CD4-positive, alpha-beta T cell treated with Interleukin-6 for 4 hours (primary cell): Measurements from ENCODE around the gene XAGE5.
"Not testable (repeated sequence)": the region's sequence is repeated elsewhere in the genome, so short reads cannot be mapped to it uniquely, and the experiment has no call there.

Experiments
- DNase-seq: peaks from one replicate; pipeline ENCODE4 v3.0.0-alpha.2; 2020; ENCODE audit warnings: mixed read lengths

The XAGE5 gene

DNA sequence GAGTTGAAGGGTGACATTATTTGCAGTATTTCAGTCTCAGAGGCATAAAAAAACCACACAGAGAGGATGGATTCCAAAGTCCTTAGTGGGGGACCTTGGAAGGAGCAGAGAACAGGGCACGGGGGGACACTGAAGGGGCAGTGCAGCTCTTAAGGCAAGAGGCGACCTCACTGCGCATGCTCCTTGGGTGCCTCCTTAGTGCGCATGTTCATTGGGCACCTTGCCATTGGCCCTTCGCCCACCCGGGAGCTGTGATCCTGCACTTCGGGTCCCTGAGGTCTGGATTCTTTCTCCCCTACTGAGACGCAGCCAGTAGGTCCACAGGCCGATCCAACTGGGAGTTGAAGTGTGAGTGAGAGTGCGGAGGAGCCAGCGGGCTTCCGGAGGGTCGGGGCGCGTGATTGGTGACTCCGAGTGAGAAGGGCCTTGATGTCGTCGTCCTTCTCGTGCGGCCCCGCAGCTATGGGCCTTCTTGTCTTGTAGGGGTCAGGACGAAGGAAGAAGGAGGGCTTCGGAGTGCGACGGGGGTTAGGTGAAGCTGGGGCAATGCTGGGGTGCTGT is at the start of gene XAGE5:
TSS of gene XAGE5 (plus strand) at position 223 of the 561 bp plus-strand sequence. CDS start 1,280 bp downstream, outside the sequence.
- no peak for DNase-seq

GRCh38 chrX:52765983-52766382 is 45.1 kb upstream of the XAGE5 start:
- not testable (repeated sequence) for DNase-seq

DNA sequence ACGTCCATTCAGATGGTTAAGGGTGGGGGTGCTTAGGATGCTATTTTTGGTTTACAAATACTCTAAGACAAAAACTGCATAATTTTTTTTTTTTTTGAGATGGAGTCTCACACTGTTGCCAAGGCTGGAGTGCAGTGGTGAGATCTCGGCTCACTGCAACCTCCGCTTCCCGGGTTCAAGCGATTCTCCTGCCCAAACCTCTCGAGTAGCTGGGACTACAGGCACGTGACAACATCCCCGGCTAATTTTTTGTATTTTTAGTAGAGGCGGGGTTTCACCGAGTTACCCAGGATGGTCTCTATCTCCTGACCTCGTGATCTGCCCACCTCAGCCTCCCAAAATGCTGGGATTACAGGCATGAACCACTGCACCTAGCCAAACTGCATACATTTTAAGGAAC is 37.6 kb upstream of the XAGE5 start:
- DNase-seq = not testable (repeated sequence)

DNA sequence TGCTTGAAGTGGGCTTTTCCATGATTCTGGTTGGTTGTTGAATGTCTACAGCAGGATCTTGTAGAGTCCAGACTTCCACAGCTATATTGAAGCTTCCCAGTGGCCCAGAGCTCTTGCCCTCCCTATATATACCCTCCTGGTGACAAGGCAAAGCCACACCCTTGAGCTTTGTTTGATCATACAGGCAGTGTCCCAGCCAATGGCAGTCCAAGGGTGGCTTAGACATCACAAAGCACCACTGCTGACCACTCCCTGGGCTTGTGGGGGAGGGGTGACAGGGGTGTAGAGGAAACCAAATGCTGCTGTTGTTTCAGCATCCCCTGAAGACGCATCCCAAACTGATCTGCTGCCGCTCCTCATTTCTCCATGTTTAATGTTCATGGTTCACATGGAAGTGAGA is 13.8 kb upstream of the XAGE5 start, which contains the start of gene SPANXN5:
TSS of gene SPANXN5 (minus strand) at position 101 of the 400 bp plus-strand sequence. CDS start at position 22, 79 bp downstream.
- DNase-seq = not testable (repeated sequence)

DNA sequence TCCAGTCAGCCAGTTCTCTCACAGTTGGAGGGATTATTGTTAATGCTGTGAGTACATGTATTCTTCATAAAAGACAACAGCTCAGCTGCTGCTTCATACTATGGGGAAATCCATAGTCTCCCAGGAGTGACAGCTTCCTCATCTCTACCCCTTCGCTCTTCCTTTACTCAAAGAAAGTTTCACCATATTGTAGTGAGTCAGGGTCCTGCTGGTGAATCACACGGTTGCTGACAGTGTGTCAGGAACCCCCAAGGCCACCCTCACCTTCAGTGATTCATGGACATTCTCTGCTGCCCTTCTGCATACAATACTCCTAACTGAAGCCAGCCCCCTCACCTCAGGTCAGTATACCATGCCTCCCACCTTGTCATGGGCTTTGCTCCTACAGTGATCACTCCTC is 6.2 kb upstream of the XAGE5 start:
- not testable (repeated sequence) for DNase-seq

GRCh38 chrX:52819788-52820187 is 8.7 kb downstream of the XAGE5 start:
- DNase-seq = no peak

GRCh38 chrX:52821079-52821760 is 10.1 kb downstream of the XAGE5 start:
- DNase-seq = no peak

GRCh38 chrX:52824608-52825007 is 13.5 kb downstream of the XAGE5 start:
- DNase-seq = no peak

GRCh38 chrX:52830551-52830950 is 19.5 kb downstream of the XAGE5 start:
- no peak for DNase-seq

DNA sequence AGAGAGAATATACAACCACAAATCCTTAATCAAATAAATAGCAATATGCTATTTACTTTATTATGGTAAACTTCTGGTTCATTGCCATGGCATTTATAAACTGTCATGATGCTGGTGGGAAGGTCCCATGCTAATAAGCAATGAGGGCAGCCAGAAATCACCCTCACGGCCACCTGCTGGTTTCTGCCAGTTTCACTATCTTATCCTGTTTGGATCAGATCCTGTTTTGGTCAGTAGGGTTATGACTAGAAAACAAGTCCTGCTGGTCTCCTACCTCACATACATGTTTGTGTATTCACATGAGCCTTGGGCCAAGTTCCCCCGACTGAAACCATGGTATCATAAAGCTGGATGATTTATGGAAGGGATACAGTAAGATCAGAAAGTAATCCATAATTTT is 28.1 kb downstream of the XAGE5 start:
- no peak for DNase-seq

GRCh38 chrX:52843619-52844018 is 32.5 kb downstream of the XAGE5 start:
- not testable (repeated sequence) for DNase-seq

DNA sequence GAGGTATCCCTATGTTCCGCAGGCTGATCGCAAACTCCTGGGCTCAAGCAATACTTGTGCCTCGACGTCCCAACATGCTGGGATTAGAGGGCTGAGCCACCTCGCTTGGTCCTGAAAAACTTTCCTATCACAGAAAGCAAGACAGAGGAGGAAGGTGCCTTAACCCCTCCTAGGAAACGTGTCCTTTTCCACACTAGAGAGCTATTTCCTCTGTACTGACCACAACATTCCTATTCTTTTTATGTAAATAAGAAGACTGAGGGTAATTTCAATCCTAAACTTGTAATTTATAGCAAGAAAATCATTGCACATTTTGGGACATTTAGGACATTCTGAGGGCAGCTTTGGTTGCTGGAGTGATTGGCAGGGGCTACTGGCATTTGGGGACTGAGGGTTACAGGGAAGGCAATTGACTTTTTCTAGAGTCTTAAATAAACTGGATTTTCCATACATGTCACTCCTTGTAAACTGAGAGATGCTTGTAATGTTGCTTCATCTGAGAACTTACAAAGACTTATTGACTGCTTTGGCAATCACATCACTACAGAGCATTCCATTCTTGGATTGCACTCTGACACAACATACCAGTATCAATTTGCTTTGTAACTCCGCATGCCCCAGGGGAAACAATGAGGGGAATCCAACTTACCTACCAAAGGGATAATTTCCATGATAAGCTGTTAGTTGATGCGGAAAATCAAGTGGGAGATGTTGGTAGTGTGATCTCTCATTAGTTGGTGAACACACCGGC is 41.2 kb downstream of the XAGE5 start:
- no peak for DNase-seq

DNA sequence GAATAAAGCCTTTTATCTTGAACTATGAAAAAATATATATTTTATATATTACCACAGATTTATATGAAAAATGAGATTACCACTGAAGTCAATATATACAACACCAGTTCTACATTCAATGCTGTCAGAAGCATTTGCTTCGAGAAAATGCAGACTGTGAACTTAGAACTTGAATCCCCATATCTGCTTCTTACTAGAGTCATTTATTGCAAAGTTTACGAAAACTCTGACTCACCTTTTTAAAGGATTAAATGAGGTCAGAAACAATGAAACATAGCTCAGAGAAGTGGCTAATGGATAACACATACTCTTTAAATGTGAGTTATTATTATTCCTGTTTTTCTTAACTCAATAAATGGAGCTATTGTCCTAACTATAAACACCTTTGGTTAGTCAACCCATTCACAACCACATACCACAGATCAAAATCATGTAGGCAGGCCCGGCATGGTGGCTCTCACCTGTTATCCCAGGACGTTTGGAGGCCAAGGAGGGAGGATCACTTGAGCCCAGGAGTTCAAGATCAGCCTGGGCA is 46.0 kb downstream of the XAGE5 start:
- DNase-seq = not testable (repeated sequence)

- DNase-seq = no peak
Measured at GRCh38 chrX:52865343-52865998, 54.4 kb downstream of the XAGE5 start.
